NCI-H446 (cell line): ENCODE data around the gene ERLIN1.

ENCODE experiments used
- DNase-seq, 2 experiments: peaks; one replicate each; lab custom pipeline; 2025; lab: John Stamatoyannopoulos, UW

The ERLIN1 gene

DNA sequence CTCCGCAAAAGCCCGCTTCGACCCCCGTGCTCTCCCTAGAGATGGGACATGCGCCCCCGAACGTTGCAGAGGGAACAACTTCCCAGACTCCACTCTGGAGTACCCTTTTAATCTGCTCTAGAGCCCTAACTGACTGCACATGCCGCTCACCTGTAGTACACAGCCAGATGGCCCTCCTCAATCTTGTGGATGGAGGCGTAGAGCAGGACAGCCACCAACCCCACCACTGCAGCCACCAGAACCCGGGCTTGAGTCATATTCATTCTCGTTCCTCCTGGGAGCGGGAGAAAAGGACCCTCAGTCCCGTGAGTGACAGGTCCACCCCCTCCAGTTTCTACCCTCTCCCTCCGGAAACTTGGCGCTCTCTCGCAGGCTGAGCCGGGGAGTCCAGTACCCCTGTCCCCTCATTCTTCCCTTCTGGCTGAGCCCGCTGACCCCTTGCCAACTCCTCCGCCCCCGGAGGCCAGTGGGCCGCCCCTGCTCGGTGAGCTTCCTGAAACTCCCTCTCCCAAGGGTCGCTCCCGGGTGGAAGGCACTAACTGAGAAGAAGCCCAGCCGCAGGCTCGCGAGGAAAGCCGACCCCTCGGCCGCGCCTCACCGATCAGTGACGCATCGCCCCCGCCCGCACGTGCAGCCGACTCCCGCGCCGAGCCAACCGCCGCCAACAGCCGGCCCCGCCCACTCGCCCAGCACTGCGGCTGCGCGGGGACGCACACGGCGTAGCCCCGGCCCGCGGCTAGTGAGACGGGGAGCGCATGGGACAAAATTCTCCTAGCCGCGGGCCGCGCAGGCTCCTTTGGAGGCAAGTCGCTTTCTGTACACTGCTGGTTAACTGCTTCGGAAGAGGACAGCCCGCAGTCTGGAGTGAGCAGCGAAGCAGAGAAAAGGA is at the start of gene ERLIN1:
Gene ERLIN1 (minus strand): TSS at position 666 of the 889 bp plus-strand sequence. CDS start 403 bp downstream, at position 263.
- DNase-seq = peak; percentile 65 to 88

DNA sequence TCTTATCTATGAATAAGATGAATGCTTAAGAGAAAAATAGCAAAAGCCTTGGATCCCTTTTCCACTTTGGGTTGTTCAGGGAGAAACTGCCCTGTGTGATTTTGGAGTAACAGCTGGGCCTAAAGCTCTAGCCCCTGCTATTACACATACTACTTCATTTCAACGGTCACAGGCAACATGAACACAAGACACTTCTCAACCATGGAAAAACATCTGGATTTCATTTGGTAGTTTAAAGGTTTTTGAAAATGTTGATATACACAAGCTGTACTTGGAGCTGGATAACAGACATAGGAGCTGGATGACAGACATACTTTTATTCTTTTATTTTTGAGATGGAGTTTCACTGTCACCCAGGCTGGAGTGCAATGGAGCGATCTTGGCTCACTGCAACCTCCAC is 46.3 kb upstream of the ERLIN1 start:
- DNase-seq = no peak

DNA sequence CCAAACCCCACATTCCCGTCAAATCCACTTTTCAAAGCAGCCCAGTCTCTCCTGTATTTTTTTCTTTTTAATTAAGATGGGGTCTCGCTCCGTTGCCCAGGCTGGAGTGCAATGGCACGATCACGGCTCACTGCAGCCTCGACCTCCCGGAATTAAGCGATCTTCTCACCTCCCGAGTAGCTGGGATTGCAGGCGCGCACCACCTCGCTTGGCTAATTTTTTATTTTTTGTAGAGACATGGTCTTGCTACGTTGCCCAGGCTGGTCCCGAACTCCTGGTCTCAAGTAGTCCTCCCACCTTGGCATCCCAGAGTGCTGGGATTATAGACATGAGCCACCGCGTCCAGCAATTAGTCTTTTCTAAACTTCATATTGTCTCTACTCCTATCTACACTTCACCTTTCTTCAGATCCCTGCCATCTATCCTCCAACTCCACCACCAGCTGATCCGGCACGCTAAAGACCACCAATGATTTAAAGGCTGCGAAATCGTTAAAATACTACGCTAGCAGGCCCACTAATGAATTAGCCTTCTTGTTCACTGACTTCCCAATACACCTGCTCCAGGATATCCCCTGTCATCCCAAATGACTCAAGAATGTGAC is 44.1 kb upstream of the ERLIN1 start:
- DNase-seq = no peak

DNA sequence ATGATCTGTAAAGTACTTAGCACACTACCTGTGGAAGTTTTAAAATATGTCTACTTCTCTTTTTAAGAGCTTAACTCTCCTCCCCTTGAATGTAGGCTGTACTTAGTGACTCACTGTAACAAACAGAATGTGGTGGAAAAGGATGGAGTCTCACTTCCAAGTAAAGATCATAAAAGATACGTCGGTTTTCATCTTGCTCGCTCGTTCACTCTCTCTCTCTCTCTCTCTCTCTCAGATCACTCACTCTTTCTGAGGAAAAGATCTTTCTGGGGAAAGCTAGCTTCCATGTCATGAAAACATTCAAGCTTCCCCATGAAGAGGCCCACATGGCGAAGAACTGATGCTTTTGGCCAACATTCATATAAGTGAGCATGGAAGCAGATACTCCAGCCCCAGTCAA is 38.0 kb upstream of the ERLIN1 start:
- no peak for DNase-seq

DNA sequence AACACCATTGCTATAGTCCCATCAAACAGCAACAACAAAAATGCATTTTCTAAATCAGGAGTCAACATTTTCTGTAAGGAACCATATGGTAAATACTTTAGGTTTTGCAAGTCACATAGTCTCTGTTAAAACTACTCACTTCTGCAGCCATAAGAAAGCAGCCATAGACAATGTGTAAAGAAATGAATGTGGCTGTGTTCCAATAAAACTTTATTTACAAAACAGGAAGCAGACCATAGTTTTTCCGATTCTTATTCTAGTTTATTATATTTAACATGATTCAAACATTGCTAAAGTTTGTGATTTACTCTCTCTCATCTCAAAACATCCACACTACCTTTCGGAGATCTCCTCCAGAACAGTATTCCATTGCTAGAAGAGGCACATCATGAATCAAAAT is 36.7 kb upstream of the ERLIN1 start:
- DNase-seq = no peak

DNA sequence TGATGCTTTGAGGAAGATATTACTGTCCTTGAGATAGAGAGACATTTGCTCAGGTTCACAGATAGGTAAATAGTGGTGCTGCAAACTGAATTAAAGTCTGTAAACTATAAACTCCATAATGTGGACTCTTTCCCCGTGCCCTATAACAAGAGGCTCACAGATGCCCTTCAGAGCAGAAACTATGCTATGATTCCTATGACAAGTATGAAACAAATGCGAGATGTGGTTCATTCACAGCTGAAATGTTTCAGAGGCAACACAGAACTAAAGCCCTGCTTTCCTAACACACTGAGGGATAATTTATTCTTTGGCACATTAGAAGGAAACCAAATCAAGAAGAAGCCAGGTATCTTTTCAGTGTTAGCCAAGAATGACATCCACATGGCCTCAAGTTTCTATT is 30.2 kb upstream of the ERLIN1 start:
- DNase-seq = no peak

DNA sequence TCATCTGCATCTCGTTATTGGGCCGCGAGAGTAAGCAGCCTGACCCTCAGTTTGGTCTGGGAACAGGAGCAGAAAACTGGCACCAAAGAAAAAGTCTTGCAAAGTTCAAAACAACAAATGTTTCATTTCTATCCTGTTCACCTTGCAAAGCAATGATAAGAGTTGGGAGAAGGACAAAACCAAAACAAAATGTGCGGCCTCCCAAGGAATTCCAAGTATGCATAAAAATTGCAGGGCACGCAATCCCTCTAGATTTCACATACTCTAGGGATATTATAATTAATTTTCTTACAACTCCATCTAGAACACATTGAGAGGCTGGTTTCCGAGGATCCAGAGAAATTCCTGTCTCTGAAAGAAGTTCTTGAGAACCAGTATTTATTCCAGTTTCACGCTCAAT is 23.5 kb upstream of the ERLIN1 start:
- DNase-seq = no peak

DNA sequence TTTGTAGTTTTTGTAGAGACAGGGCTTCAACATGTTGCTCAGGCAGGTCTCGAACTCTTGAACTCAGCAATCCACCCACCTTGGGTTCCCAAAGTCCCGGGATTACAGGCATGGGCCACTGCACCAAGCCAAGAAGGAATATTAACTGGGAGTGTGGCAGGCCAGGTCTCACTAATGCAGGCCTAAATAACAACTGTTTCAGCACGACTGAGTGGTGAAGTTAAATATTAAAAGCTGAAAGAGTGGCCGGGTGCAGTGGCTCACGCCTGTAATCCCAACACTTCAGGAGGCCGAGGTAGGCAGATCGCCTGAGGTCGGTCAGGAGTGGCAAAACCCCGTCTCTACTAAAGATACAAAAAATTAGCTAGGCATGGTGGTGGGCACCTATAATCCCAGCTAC is 22.4 kb upstream of the ERLIN1 start:
- no peak for DNase-seq

DNA sequence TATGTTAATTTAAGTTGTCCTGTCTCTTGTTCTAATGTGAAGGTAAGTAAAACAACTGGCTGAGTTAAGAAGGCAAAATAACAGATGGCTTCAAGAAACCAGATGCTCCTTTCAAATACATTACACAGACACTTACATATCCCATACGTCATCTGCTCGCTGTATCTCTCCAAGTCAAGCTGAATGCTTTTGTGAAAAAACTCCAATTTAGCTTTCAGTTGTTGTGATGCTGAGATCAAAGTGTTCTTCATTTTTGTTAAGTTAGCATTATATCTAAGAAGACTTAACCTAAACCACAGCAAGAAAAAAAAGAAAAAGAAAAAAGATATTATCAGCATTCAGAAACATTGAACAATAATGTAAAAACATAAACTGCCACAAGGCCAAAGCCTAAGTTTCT is 18.5 kb upstream of the ERLIN1 start:
- DNase-seq = no peak

DNA sequence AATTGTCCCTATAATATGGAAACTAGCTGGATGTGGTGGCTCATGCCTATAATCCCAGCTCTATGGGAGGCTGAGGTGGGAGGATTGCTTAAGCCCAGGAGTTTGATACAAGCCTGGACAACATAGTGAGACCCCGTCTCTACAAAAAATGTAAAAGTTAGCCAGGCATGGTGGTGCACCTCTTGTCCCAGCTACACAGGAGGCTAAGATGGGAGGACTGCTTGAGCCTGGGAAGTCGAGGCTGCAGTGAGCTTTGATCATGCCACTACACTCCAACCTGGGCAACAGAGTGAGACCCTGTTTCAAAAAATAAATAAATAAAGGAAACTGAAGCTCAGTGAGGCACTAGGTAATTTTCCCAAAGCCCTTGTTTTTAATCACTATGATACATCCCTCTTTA is 15.7 kb upstream of the ERLIN1 start:
- DNase-seq = no peak

DNA sequence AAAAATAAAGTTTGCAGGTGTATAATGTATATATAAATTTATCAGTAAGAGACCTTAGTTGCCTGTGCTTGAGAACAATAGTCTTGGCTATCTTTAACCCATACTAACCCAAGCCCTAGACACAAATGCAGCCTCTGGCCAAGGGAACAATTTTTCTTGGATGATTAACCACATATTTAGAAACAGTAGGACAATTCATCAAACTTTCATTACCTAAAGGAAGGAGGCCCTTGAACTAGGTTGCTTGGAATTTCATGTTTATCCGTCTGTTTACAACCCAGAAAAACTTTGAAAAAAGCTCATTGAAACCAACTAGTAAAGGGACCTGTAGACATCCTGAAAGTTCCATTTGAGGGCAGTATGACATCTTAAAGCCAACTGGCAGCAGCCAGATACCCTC is 8.9 kb upstream of the ERLIN1 start:
- no peak for DNase-seq

DNA sequence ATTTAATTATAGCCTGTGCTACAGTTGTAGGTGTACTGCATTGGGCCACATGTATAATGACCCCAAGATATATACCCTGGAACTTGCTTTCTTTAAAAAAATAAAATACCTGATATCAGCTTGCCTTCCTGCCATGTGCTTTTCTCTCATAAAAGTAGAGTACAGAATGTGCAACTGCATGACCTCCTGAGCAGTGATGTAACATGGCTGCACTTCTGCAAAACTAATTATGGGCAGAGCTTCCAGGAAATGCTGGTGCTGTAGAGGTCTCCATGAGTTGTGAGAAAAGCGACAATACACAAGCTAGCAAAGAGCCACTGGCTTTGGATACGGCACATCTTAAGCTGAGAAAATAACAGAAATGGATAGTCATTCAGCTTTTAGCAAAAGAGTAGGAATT is 6.5 kb upstream of the ERLIN1 start:
- no peak for DNase-seq

DNA sequence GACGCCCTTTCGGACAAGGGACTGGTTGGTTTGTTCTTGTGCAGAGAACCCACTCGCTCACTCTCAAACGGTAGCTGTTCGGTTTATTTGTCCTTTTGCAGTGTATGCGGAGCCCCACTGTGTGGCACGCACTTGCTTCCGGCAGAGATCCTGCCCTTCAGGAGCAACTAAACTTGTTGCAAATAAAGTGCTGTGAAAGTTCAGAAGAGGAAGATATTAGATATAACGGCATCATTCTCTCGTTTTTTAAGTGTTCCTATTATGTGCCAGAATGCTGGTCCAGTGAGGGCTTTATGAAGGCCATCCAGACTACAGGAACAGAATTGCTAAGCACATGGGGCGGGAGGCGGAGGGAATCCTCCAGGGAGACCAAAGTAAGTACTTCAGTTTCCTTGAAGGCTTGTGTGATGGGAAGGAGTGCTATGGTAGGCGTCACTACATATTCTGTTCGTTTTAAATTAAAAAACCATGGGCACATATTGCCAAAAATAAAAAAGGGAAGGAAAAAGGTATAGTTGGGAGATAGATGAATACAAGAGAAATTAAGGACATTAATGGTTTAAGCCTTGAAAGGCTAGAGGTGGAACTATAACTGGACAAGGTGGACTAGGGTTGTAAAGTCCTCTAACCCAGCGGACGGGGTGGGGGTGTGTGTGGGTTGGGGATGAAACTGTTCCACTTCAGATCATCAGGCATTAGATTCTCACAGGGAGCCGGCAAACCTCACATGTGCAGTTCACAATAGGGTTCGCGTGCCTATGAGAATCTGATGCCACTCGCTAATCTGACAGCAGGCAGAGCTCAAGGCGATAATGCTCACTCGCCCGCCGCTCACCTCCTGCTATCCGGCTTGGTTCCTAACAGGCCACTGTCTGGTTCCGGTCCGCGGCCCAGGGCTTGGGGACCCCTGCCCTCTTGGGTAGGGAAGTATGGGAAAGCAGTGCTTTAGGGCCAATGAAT is 704 bp upstream of the ERLIN1 start:
- peak; percentile 8 to 12 for DNase-seq

DNA sequence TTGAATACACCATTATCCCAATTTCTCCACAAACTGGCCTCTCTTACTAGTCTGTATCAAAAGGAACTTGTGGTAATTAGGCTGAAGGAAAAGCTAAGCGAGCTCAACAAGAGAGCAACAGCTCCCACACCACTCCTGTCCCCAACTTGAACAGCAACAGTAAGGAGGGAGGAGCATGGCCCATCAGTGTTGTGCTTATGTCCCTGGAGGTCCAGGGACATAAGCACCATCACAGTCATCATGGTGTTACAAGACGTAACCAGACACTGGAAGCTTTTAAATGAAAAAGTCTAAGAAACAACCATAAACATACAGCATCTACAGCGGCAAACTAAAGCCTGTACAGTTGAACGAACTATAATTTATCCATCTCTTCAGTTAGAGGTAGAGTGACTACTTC is 989 bp downstream of the ERLIN1 start:
- no peak for DNase-seq

DNA sequence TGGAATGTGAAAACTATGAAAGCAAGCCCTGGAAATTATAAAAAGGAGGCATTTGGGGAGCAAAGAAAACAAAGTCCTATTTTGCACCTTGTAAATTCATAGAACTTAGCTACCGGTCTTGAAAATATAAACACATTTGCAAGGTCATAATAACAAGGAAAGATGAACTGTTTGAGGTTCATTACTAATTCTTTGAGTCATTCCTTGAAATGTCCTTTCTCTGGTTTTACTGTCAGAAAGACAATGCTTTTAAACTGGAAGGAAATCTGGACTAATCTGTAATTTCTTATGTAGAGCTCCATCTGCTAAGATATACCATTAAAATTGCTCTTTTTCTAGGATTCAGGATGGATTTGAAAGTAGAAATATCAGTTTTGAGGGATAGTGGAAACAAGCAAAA is 1.4 kb downstream of the ERLIN1 start:
- no peak for DNase-seq

DNA sequence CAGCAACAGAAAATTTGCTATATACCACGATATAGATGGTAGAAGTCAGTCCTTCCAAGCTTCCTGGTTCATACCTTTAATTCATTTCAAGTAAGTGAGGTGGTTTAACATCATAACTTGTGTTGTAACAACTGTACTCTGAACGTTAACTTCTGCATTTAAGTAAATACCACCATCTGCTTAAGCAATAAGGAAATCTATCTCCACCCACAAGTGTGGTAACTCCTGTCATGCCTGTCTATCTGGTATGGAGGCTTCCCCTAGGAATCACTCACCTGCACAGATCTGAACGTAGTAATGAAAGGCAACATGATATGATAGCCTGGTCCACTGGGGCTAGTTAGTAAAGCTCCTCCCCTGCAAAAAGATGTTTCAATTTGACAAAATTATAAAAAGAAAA is 2.3 kb downstream of the ERLIN1 start:
- DNase-seq = no peak

DNA sequence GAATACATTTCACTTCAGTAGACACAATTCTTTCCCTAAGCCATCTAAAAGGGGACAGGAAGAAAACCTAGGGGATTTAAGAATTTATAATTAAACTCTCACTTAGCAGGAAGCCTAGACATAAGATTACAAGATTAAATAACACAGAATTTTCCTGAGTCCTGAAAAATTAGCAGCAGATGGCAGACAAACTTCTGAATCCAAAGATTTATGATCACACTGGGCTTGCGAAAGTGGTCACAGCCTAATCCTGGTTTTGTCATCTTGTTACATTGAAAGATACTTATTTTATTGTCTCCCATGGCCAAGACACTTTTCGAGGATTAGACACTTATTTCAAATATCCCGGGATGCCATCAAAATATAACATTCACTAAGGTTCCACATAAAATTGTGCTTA is 2.9 kb downstream of the ERLIN1 start:
- DNase-seq = no peak

DNA sequence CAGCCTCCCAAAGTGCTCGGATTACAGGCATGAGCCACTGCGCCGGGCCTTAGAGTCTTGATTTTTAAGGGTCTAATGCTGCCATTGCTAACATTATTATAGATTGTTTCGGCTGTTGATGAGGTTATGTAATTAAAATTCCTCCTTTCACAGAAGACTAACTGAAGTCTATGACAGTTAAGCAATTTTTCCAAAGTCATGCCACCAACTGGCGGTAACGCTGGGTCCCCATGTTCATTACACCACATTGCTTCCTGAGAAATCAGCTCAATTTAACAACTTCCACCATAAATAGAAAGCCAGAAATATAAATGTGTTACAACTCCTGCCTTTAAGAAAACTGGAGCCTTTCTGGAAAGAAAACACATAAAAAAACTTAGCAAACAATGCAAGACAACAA is 3.5 kb downstream of the ERLIN1 start:
- no peak for DNase-seq

DNA sequence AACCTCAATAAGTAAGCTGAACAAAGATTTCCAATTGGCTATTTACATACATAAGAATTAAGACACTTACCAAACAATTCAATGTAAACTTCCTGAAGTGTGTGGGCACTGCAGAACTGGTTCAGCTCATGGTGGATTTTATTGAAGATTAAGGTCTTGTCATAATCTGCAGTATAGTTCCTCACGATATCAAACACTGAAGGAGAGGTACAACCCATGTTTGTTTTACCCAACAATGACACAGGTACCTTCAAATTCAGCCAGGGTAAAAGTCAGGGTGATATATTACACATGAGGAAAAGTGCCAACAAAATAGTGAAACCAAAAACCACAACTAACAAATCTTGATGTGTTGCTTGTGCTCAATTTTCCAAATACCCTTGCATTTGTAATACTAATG is 10.0 kb downstream of the ERLIN1 start:
- no peak for DNase-seq

DNA sequence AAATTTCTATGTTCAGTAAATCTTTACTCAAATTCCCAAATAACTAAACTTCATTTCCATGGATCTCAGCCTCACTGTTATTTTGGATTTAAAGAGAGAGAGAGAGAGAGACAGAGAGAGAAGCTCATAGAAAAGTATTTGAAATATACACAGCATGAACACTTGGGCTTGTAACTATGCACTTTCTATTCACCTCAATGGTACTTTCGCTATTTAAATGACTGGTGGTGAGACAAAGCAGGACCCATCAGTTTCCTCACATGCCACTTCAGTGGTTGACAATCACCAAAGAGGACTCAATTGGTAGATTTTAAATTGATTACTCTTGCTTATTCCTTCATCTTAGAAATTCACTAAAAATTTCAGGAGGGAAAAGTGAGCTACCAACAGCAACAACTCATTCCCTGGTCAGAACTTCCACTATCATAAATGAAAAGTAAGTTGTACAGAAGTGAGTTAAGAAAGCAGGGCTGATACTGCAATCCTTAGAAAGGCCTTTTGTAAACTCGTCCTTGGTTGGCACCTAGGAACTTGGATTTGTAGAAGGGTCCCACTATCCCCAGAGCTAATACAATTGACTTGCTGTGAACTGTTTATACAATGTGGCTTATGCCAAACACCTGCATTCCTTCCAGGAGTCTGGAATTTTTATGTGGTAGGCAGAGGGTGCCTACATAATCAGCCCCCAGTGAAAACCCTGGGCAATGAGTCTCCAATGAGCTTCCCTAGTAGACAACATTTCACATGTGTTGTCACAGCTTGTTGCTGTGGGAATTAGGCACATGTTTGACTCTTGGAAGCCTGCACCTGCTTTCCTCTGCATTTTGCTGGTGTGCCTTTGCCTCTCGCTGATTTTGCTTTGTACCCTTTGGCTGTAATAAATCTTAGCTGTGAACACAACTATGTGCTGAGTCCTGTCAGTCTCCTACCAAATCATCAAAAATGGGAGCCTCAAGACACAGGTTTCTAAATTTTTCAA is 10.8 kb downstream of the ERLIN1 start:
- no peak for DNase-seq

DNA sequence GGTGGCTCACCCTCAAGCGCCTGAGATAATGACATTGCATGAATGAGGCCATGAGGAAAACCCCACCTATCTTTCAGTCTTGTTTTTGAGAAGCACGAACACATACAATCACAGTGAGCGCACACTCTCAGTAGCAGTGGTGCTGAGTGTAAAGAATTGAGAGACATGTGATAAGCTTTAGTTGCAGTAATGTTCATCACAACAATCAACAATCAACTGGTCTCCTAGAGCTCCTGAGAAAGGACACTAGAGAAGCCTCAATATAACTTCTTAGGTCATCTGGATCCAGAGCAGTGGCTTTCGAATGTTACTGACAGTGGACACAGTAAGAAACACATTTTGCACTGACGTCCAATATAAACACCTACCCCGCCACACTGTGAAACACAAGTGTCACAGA is 12.8 kb downstream of the ERLIN1 start:
- no peak for DNase-seq
